ENCODE results near the gene PAPLN. TPM values are rescaled to one million over a fixed set of nuclear protein-coding genes. Genes with fewer than 3 reads are reported as not detected.

PAPLN gene
- total and polyA plus RNA-seq, 8 donors = 1.1 to 18.3 (median 2.9) TPM

DNA sequence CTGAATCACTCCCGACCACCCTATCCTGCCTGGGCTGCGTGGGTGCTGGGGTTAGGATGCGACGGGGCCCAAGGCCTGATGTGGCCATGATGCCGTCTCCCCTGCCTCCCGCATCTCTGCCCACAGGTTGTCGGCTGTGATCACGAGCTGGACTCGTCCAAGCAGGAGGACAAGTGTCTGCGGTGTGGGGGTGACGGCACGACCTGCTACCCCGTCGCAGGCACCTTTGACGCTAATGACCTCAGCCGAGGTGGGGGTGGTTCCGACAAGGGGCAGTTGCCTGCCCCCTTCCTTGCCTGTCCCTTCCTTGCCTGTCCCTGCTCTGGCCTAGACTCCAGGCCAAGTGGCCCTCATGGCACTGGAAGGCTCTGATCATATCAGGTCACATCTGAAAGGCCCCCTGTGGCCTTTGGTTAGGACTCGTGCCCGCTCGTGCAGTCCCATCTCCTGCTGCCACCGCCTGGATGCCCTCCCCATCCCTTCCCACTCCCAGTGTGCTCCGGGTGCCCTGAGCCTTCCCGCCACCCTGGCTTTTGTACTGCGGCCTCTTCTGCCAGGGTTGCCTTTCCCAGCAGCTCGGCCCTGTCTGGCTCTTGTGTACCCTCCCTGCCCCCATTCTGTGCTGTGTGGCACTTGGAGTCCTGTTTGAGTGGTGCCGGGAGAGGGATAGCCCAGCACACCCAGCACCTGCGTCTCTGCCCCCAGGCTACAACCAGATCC is 13.6 kb downstream of the PAPLN start:
- Histone ChIP-seq H3K4me3 (no peak overlapping the region), H3K4me1 (no peaks in the 10 kb centered on the region), H3K36me3 (no peaks in the 10 kb centered on the region), H3K9me3 (no peaks in the 10 kb centered on the region), H3K27ac (no peak overlapping the region), H3K27me3 (no peaks in the 10 kb centered on the region)
- peak in 1 of 6 donors; percentile 53 for DNase-seq
- intact Hi-C loops (cut with DNase I) = no loop called here
- no peak for ATAC-seq
- 83 to 85% methylated on average over 27 of the region's 27 CpGs for WGBS, 2 donors
- FAIRE-seq = no peak
- no peak for TF ChIP-seq CTCF (IDR thresholded peaks at IDR 0.05)

DNA sequence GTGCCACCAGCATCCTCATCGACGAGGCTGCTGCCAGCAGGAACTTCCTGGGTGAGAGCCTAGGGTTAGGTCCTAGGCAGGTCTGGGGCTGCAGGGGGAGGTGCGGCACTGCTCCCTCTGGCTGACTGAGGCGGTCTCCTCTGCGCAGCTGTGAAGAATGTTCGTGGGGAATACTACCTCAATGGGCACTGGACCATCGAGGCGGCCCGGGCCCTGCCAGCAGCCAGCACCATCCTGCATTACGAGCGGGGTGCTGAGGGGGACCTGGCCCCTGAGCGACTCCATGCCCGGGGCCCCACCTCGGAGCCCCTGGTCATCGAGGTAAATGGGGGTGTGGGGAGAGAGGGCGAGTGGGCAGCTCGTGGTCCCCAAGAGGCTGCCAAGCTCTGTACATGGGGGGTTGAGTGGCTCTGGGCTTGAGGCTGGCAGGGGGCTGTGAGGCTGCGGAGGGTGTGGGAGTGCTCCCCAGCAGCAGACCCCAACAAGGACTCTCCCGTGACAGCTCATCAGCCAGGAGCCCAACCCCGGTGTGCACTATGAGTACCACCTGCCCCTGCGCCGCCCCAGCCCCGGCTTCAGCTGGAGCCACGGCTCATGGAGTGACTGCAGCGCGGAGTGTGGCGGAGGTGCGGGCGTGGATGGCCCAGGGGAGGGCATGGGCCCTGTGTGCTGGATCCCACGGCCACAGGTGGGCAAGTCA is 14.4 kb downstream of the PAPLN start:
- FAIRE-seq (no peak), ATAC-seq (no peak), DNase-seq (peak in 1 of 6 donors; percentile 42)
- Histone ChIP-seq H3K36me3 (no peaks in the 10 kb centered on the region), H3K9me3 (no peaks in the 10 kb centered on the region), H3K27me3 (no peaks in the 10 kb centered on the region), H3K4me3 (no peak overlapping the region), H3K4me1 (no peaks in the 10 kb centered on the region), H3K27ac (no peak overlapping the region)
- TF ChIP-seq CTCF (IDR thresholded peaks at IDR 0.05) = no peak
- WGBS, 2 donors = 89 to 90% methylated on average over 28 to 30 of the region's 30 CpGs
- intact Hi-C loops (cut with DNase I) = no loop called here

DNA sequence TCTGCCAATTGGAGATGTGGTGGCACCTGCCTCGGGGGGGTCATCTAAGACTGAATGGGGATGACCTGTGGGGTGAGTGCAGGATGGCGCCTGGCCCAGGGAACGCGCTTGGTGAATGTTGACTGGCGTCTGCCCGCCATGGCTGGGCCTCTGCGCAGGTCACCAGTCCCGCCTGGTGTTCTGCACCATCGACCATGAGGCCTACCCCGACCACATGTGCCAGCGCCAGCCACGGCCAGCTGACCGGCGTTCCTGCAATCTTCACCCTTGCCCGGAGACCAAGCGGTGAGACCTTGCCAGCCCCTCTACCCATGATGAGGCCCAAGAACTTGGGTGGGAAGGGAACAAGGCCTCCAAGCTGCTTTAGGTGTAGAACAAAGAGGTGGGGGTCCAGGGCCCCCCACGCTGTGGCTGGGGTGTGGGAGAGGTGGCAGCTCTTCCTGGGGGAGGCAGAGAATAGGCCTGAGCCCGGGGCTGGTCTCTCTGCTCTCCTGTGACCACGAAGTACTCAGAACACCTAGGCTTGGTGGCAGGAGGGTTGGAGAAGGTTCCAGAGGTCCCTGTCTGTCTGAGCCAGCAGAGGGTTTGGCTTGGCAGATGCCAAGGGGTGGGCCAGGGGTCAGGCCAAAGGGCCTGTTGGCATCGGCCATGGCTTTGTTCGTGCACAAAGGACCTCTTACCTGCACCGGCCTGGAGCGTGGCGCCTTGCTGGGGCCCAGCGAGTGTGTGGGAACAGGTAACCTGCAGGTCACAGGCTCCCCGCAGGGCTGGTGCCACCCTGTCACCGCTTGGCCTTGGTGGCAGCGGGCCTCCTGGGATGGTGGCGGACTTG is 15.4 kb downstream of the PAPLN start:
- no peak for TF ChIP-seq CTCF (IDR thresholded peaks at IDR 0.05)
- H3K9me3 ChIP-seq = no peaks in the 10 kb centered on the region
- no peak overlapping the region for H3K27ac ChIP-seq
- 83 to 84% methylated on average over 29 of the region's 29 CpGs for WGBS, 2 donors
- DNase-seq (peak in 1 of 6 donors; percentile 57), ATAC-seq (no peak), FAIRE-seq (no peak)
- no peaks in the 10 kb centered on the region for H3K27me3 ChIP-seq
- no peak overlapping the region for H3K4me3 ChIP-seq
- H3K4me1 ChIP-seq = no peaks in the 10 kb centered on the region
- intact Hi-C loops (cut with DNase I) = no loop called here
- no peaks in the 10 kb centered on the region for H3K36me3 ChIP-seq

DNA sequence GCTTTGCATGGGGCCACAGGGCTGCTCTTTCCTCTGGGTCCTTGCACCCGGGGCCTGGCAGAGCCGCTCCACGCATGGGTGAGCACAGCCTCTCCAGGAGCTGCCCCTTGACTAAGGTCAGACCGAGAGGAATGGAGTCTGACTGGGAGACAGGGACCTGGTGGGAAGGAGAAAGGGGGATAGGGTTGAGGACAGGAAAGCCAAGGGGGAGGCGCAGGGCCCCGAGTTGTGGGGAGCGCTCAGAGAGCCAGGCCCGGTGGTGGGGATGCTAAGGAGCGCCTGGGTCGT is 16.0 kb downstream of the PAPLN start:
- no peak for TF ChIP-seq CTCF (IDR thresholded peaks at IDR 0.05)
- intact Hi-C loops (cut with DNase I) = no loop called here
- ATAC-seq (no peak), FAIRE-seq (no peak), DNase-seq (no peak)
- no peaks in the 10 kb centered on the region for H3K4me1 ChIP-seq
- no peak overlapping the region for H3K27ac ChIP-seq
- H3K4me3 ChIP-seq = no peak overlapping the region
- no peaks in the 10 kb centered on the region for H3K27me3 ChIP-seq
- H3K9me3 ChIP-seq = no peaks in the 10 kb centered on the region
- WGBS, 2 donors = 85 to 87% methylated on average over 6 to 10 of the region's 10 CpGs
- H3K36me3 ChIP-seq = no peaks in the 10 kb centered on the region

Data from pancreas (tissue), 10 donors.